ENCODE results near the gene CCDC116.

DNA sequence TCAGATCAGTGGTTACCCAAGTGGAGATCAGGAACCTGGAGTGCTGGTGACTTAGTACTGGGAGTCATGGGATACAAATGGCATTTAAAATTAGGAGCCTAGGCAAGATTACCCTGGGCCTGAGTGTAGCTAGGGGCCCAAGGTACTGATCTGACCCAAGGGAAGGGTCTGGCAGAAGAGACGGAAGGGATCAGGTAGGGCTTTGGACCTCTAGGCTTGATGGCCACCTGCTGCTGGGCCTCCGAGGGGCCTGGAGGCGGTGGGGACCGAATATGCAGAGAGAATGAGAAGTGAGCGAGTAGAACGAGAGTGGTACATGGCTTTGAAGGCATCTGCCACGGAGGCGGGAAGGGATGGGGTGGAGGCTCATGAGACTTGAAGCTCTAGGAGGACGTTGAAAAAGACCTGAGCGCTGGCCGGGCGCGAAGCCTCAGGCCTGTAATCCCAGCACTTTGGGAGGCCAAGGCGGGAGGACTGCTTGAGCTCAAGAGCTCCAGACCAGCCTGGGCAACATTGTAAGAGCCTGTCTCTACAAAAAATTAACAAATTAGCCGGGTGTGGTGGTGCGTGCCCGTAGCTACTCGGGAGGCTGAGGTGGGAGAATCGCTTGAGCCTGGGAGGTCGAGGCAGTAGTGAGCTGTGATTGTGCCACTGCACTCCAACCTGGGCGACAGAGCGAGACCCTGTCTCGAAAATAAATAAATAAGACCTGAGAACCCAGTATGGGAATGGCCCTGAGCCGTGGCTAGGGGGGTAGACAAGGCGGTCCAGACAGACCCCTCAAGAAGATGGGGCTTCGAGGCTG lies 32.7 kb downstream of the CCDC116 start:
- TF ChIP-seq, protein P1, sequence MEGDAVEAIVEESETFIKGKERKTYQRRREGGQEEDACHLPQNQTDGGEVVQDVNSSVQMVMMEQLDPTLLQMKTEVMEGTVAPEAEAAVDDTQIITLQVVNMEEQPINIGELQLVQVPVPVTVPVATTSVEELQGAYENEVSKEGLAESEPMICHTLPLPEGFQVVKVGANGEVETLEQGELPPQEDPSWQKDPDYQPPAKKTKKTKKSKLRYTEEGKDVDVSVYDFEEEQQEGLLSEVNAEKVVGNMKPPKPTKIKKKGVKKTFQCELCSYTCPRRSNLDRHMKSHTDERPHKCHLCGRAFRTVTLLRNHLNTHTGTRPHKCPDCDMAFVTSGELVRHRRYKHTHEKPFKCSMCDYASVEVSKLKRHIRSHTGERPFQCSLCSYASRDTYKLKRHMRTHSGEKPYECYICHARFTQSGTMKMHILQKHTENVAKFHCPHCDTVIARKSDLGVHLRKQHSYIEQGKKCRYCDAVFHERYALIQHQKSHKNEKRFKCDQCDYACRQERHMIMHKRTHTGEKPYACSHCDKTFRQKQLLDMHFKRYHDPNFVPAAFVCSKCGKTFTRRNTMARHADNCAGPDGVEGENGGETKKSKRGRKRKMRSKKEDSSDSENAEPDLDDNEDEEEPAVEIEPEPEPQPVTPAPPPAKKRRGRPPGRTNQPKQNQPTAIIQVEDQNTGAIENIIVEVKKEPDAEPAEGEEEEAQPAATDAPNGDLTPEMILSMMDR (IDR thresholded peaks at IDR 0.05; ENCODE audit: poor library complexity, severe bottlenecking): no peak
- TF ChIP-seq SMC3 (conservative IDR thresholded peaks at IDR 0.05; ENCODE audit: poor library complexity): no peak
- TF ChIP-seq TAF1 (IDR thresholded peaks at IDR 0.05; ENCODE audit: low read depth): no peak
- no peak for TF ChIP-seq POLR2AphosphoS5 (IDR thresholded peaks at IDR 0.05)
- TF ChIP-seq, protein P2, sequence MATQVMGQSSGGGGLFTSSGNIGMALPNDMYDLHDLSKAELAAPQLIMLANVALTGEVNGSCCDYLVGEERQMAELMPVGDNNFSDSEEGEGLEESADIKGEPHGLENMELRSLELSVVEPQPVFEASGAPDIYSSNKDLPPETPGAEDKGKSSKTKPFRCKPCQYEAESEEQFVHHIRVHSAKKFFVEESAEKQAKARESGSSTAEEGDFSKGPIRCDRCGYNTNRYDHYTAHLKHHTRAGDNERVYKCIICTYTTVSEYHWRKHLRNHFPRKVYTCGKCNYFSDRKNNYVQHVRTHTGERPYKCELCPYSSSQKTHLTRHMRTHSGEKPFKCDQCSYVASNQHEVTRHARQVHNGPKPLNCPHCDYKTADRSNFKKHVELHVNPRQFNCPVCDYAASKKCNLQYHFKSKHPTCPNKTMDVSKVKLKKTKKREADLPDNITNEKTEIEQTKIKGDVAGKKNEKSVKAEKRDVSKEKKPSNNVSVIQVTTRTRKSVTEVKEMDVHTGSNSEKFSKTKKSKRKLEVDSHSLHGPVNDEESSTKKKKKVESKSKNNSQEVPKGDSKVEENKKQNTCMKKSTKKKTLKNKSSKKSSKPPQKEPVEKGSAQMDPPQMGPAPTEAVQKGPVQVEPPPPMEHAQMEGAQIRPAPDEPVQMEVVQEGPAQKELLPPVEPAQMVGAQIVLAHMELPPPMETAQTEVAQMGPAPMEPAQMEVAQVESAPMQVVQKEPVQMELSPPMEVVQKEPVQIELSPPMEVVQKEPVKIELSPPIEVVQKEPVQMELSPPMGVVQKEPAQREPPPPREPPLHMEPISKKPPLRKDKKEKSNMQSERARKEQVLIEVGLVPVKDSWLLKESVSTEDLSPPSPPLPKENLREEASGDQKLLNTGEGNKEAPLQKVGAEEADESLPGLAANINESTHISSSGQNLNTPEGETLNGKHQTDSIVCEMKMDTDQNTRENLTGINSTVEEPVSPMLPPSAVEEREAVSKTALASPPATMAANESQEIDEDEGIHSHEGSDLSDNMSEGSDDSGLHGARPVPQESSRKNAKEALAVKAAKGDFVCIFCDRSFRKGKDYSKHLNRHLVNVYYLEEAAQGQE (IDR thresholded peaks at IDR 0.05; ENCODE audit: borderline replicate concordance): no peak
- no peak for TF ChIP-seq EP300 (conservative IDR thresholded peaks at IDR 0.05; ENCODE audit: poor library complexity, severe bottlenecking)
- no peak for TF ChIP-seq EZH2 (IDR thresholded peaks at IDR 0.05; ENCODE audit: borderline replicate concordance, insufficient read depth, low read length, poor library complexity, severe bottlenecking)
- TF ChIP-seq RAD21 (conservative IDR thresholded peaks at IDR 0.05): no peak
- TF ChIP-seq MXI1 (conservative IDR thresholded peaks at IDR 0.05; ENCODE audit: poor library complexity, severe bottlenecking): no peak
